ENCODE data around the gene IL1RAPL2.

IL1RAPL2 gene

GRCh38 chrX:104679175-104679574, 113.2 kb downstream of the IL1RAPL2 start:
- Histone ChIP-seq H3K9ac (ENCODE audit: low read depth, low read length) (no peak overlapping the region), H3K4me3 (ENCODE audit: low read depth, low read length) (no peak overlapping the region), H3K36me3 (ENCODE audit: control insufficient read depth, insufficient read depth, low read length) (no peaks in the 10 kb centered on the region), H3K4me1 (ENCODE audit: control insufficient read depth, insufficient read depth, low read length) (peaks cover 10% of the 10 kb centered on the region), H3K27me3 (ENCODE audit: control insufficient read depth, insufficient read depth, low read length) (no peaks in the 10 kb centered on the region), H3K9me3 (ENCODE audit: control insufficient read depth, insufficient read depth, low read length) (no peaks in the 10 kb centered on the region)

- H3K27me3 ChIP-seq (ENCODE audit: control insufficient read depth, insufficient read depth, low read length) = no peaks in the 10 kb centered on the region
- no peak overlapping the region for H3K9ac ChIP-seq (ENCODE audit: low read depth, low read length)
- no peaks in the 10 kb centered on the region for H3K9me3 ChIP-seq (ENCODE audit: control insufficient read depth, insufficient read depth, low read length)
- H3K4me3 ChIP-seq (ENCODE audit: low read depth, low read length) = no peak overlapping the region
- H3K36me3 ChIP-seq (ENCODE audit: control insufficient read depth, insufficient read depth, low read length) = no peaks in the 10 kb centered on the region
- H3K4me1 ChIP-seq (ENCODE audit: control insufficient read depth, insufficient read depth, low read length) = peaks cover 10% of the 10 kb centered on the region
Measured at GRCh38 chrX:104681214-104681613, 115.2 kb downstream of the IL1RAPL2 start.

- H3K36me3 ChIP-seq (ENCODE audit: control insufficient read depth, insufficient read depth, low read length) = no peaks in the 10 kb centered on the region
- no peaks in the 10 kb centered on the region for H3K27me3 ChIP-seq (ENCODE audit: control insufficient read depth, insufficient read depth, low read length)
- H3K9me3 ChIP-seq (ENCODE audit: control insufficient read depth, insufficient read depth, low read length) = no peaks in the 10 kb centered on the region
- peaks cover 7% of the 10 kb centered on the region for H3K4me1 ChIP-seq (ENCODE audit: control insufficient read depth, insufficient read depth, low read length)
- no peak overlapping the region for H3K4me3 ChIP-seq (ENCODE audit: low read depth, low read length)
- H3K9ac ChIP-seq (ENCODE audit: low read depth, low read length) = no peak overlapping the region
Measured at GRCh38 chrX:104684077-104684476, 118.1 kb downstream of the IL1RAPL2 start.

GRCh38 chrX:104695593-104695992, 129.6 kb downstream of the IL1RAPL2 start:
- H3K4me1 ChIP-seq (ENCODE audit: control insufficient read depth, insufficient read depth, low read length) = no peaks in the 10 kb centered on the region
- no peaks in the 10 kb centered on the region for H3K36me3 ChIP-seq (ENCODE audit: control insufficient read depth, insufficient read depth, low read length)
- H3K27me3 ChIP-seq (ENCODE audit: control insufficient read depth, insufficient read depth, low read length) = no peaks in the 10 kb centered on the region
- H3K9me3 ChIP-seq (ENCODE audit: control insufficient read depth, insufficient read depth, low read length) = no peaks in the 10 kb centered on the region
- H3K4me3 ChIP-seq (ENCODE audit: low read depth, low read length) = no peak overlapping the region
- H3K9ac ChIP-seq (ENCODE audit: low read depth, low read length) = no peak overlapping the region

GRCh38 chrX:104696667-104697066, 130.7 kb downstream of the IL1RAPL2 start:
- H3K36me3 ChIP-seq (ENCODE audit: control insufficient read depth, insufficient read depth, low read length) = no peaks in the 10 kb centered on the region
- no peak overlapping the region for H3K9ac ChIP-seq (ENCODE audit: low read depth, low read length)
- H3K4me3 ChIP-seq (ENCODE audit: low read depth, low read length) = no peak overlapping the region
- no peaks in the 10 kb centered on the region for H3K9me3 ChIP-seq (ENCODE audit: control insufficient read depth, insufficient read depth, low read length)
- H3K4me1 ChIP-seq (ENCODE audit: control insufficient read depth, insufficient read depth, low read length) = no peaks in the 10 kb centered on the region
- H3K27me3 ChIP-seq (ENCODE audit: control insufficient read depth, insufficient read depth, low read length) = no peaks in the 10 kb centered on the region

GRCh38 chrX:104697294-104697693, 131.3 kb downstream of the IL1RAPL2 start:
- no peaks in the 10 kb centered on the region for H3K4me1 ChIP-seq (ENCODE audit: control insufficient read depth, insufficient read depth, low read length)
- H3K9me3 ChIP-seq (ENCODE audit: control insufficient read depth, insufficient read depth, low read length) = no peaks in the 10 kb centered on the region
- no peak overlapping the region for H3K9ac ChIP-seq (ENCODE audit: low read depth, low read length)

GRCh38 chrX:104707042-104707441, 141.0 kb downstream of the IL1RAPL2 start:
- no peaks in the 10 kb centered on the region for H3K9me3 ChIP-seq (ENCODE audit: control insufficient read depth, insufficient read depth, low read length)
- H3K4me1 ChIP-seq (ENCODE audit: control insufficient read depth, insufficient read depth, low read length) = no peaks in the 10 kb centered on the region
- no peak overlapping the region for H3K9ac ChIP-seq (ENCODE audit: low read depth, low read length)
- no peaks in the 10 kb centered on the region for H3K36me3 ChIP-seq (ENCODE audit: control insufficient read depth, insufficient read depth, low read length)
- H3K4me3 ChIP-seq (ENCODE audit: low read depth, low read length) = no peak overlapping the region
- H3K27me3 ChIP-seq (ENCODE audit: control insufficient read depth, insufficient read depth, low read length) = no peaks in the 10 kb centered on the region

More at GRCh38 chrX:104697294-104697693, 131.3 kb downstream of the IL1RAPL2 start:
- Histone ChIP-seq H3K27me3 (ENCODE audit: control insufficient read depth, insufficient read depth, low read length) (no peaks in the 10 kb centered on the region), H3K36me3 (ENCODE audit: control insufficient read depth, insufficient read depth, low read length) (no peaks in the 10 kb centered on the region), H3K4me3 (ENCODE audit: low read depth, low read length) (no peak overlapping the region)

- H3K9ac ChIP-seq (ENCODE audit: low read depth, low read length) = no peak overlapping the region
- H3K4me3 ChIP-seq (ENCODE audit: low read depth, low read length) = no peak overlapping the region
- no peaks in the 10 kb centered on the region for H3K36me3 ChIP-seq (ENCODE audit: control insufficient read depth, insufficient read depth, low read length)
- H3K4me1 ChIP-seq (ENCODE audit: control insufficient read depth, insufficient read depth, low read length) = no peaks in the 10 kb centered on the region
- no peaks in the 10 kb centered on the region for H3K9me3 ChIP-seq (ENCODE audit: control insufficient read depth, insufficient read depth, low read length)
- H3K27me3 ChIP-seq (ENCODE audit: control insufficient read depth, insufficient read depth, low read length) = no peaks in the 10 kb centered on the region
Measured at GRCh38 chrX:104707572-104707971, 141.6 kb downstream of the IL1RAPL2 start.

GRCh38 chrX:104712515-104712914, 146.5 kb downstream of the IL1RAPL2 start:
- no peak overlapping the region for H3K4me3 ChIP-seq (ENCODE audit: low read depth, low read length)
- H3K4me1 ChIP-seq (ENCODE audit: control insufficient read depth, insufficient read depth, low read length) = no peaks in the 10 kb centered on the region
- H3K9ac ChIP-seq (ENCODE audit: low read depth, low read length) = no peak overlapping the region
- H3K27me3 ChIP-seq (ENCODE audit: control insufficient read depth, insufficient read depth, low read length) = no peaks in the 10 kb centered on the region
- no peaks in the 10 kb centered on the region for H3K36me3 ChIP-seq (ENCODE audit: control insufficient read depth, insufficient read depth, low read length)
- no peaks in the 10 kb centered on the region for H3K9me3 ChIP-seq (ENCODE audit: control insufficient read depth, insufficient read depth, low read length)

GRCh38 chrX:104721854-104722253, 155.9 kb downstream of the IL1RAPL2 start:
- no peaks in the 10 kb centered on the region for H3K4me1 ChIP-seq (ENCODE audit: control insufficient read depth, insufficient read depth, low read length)
- no peaks in the 10 kb centered on the region for H3K27me3 ChIP-seq (ENCODE audit: control insufficient read depth, insufficient read depth, low read length)
- no peaks in the 10 kb centered on the region for H3K36me3 ChIP-seq (ENCODE audit: control insufficient read depth, insufficient read depth, low read length)
- no peak overlapping the region for H3K9ac ChIP-seq (ENCODE audit: low read depth, low read length)
- no peak overlapping the region for H3K4me3 ChIP-seq (ENCODE audit: low read depth, low read length)
- no peaks in the 10 kb centered on the region for H3K9me3 ChIP-seq (ENCODE audit: control insufficient read depth, insufficient read depth, low read length)

- Histone ChIP-seq H3K36me3 (ENCODE audit: control insufficient read depth, insufficient read depth, low read length) (no peaks in the 10 kb centered on the region), H3K9me3 (ENCODE audit: control insufficient read depth, insufficient read depth, low read length) (no peaks in the 10 kb centered on the region), H3K27me3 (ENCODE audit: control insufficient read depth, insufficient read depth, low read length) (no peaks in the 10 kb centered on the region), H3K4me3 (ENCODE audit: low read depth, low read length) (no peak overlapping the region), H3K9ac (ENCODE audit: low read depth, low read length) (no peak overlapping the region), H3K4me1 (ENCODE audit: control insufficient read depth, insufficient read depth, low read length) (no peaks in the 10 kb centered on the region)
Measured at GRCh38 chrX:104728456-104728855, 162.5 kb downstream of the IL1RAPL2 start.

GRCh38 chrX:104742355-104742754, 176.4 kb downstream of the IL1RAPL2 start:
- peaks cover 6% of the 10 kb centered on the region for H3K4me1 ChIP-seq (ENCODE audit: control insufficient read depth, insufficient read depth, low read length)
- no peaks in the 10 kb centered on the region for H3K27me3 ChIP-seq (ENCODE audit: control insufficient read depth, insufficient read depth, low read length)
- no peak overlapping the region for H3K9ac ChIP-seq (ENCODE audit: low read depth, low read length)
- H3K36me3 ChIP-seq (ENCODE audit: control insufficient read depth, insufficient read depth, low read length) = no peaks in the 10 kb centered on the region
- H3K9me3 ChIP-seq (ENCODE audit: control insufficient read depth, insufficient read depth, low read length) = no peaks in the 10 kb centered on the region
- H3K4me3 ChIP-seq (ENCODE audit: low read depth, low read length) = no peak overlapping the region

- H3K4me3 ChIP-seq (ENCODE audit: low read depth, low read length) = no peak overlapping the region
- no peaks in the 10 kb centered on the region for H3K27me3 ChIP-seq (ENCODE audit: control insufficient read depth, insufficient read depth, low read length)
- H3K4me1 ChIP-seq (ENCODE audit: control insufficient read depth, insufficient read depth, low read length) = peaks cover 6% of the 10 kb centered on the region
- H3K9me3 ChIP-seq (ENCODE audit: control insufficient read depth, insufficient read depth, low read length) = no peaks in the 10 kb centered on the region
- no peak overlapping the region for H3K9ac ChIP-seq (ENCODE audit: low read depth, low read length)
- no peaks in the 10 kb centered on the region for H3K36me3 ChIP-seq (ENCODE audit: control insufficient read depth, insufficient read depth, low read length)
Measured at GRCh38 chrX:104745152-104745551, 179.2 kb downstream of the IL1RAPL2 start.
